ENCODE results near the gene KLHL22. TPM values are rescaled to one million over a fixed set of nuclear protein-coding genes. Genes with fewer than 3 reads are reported as not detected.

KLHL22 gene
- total RNA-seq, 1 experiment from 2014 or later = 20.0 TPM

- Histone ChIP-seq H3K9me2 (ENCODE audit: insufficient read depth) (no peaks in the 10 kb centered on the region), H2AFZ (no peak overlapping the region), H3K4me2 (no peak overlapping the region), H3K4me1 (replicated peaks; ENCODE audit: insufficient read depth) (no peaks in the 10 kb centered on the region), H4K20me1 (ENCODE audit: insufficient read depth) (peaks cover 51% of the 10 kb centered on the region), H3K27me3 (ENCODE audit: insufficient read depth, low read depth) (no peaks in the 10 kb centered on the region), H3K36me3 (ENCODE audit: low read depth) (0 out of 2 replicates have a peak, but pooled peaks cover under 1% of the 10 kb centered on the region), H3K9me3 (ENCODE audit: insufficient read depth, low read depth) (no peaks in the 10 kb centered on the region), H3K79me2 (ENCODE audit: low read depth) (peaks cover 92% of the 10 kb centered on the region), H3K27ac (no peak overlapping the region), H3F3A (ENCODE audit: insufficient read depth, low read depth) (no peaks in the 10 kb centered on the region), H3K4me3 (no peak overlapping the region)
- BruUV-seq (replicated peaks) = no TSS peak
- ChIA-PET POLR2A (ENCODE audit: unreplicated experiment) (no interaction called here), CTCF (no interaction called here)
- no peak for TF ChIP-seq CTCF (conservative IDR thresholded peaks at IDR 0.05)
- TF ChIP-seq EZH2 (IDR thresholded peaks at IDR 0.05; ENCODE audit: low read depth) = no peak
- intact Hi-C loops (cut with micrococcal nuclease; ENCODE audit: unreplicated experiment) = no loop called here
- no peak for DNase-seq
These were observed 24.0 kb upstream of the KLHL22 start for GRCh38 chr22:20519558-20519957.

DNA sequence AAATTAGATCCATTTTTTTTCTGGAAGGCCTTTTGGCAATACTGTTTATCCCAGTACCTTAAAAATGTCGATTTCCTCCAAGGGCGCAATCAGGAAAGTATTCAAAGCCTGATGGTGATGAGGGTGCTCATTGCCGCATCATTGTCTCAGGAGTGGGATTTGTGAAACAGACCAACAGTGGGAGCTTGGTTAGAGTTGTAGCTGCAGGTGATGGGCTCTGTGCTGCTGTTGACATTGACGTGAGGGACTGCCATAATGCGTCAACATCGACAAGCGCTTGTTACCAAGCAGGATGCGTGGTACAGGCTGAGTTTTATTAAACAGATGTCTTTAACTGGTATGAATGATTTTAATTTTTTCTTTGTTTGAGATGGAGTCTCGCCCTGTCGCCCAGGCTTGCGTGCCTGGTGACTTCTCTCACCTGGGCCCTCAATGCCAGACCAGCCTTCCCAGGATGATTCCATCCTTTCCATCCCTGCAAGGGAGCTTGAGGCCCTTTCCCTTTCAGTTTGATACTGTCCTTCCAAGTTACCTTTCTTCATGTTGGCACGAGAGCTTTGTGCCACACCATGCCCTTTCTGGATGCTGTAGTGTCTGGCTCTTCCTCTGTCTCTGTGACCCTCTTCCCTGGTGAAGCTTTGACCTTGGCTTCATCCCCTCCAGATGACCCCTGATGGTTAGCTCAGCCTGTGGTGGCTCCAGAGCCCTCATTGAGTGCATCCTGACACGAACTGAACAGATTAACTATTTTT is 22.4 kb upstream of the KLHL22 start:
- H3K4me1 ChIP-seq (replicated peaks; ENCODE audit: insufficient read depth) = no peaks in the 10 kb centered on the region
- no peak for DNase-seq
- peaks cover 94% of the 10 kb centered on the region for H3K79me2 ChIP-seq (ENCODE audit: low read depth)
- ChIA-PET POLR2A (ENCODE audit: unreplicated experiment) (interaction anchor here (0.7 kb wide), 1 partner anchor 115 kb away, joined by 40 read pairs; no protein-coding TSS in a partner anchor), CTCF (no interaction called here)
- intact Hi-C loops (cut with micrococcal nuclease; ENCODE audit: unreplicated experiment) = no loop called here
- peaks cover 61% of the 10 kb centered on the region for H4K20me1 ChIP-seq (ENCODE audit: insufficient read depth)
- no peak for TF ChIP-seq EZH2 (IDR thresholded peaks at IDR 0.05; ENCODE audit: low read depth)
- TF ChIP-seq CTCF (conservative IDR thresholded peaks at IDR 0.05) = no peak
- H3K9me2 ChIP-seq (ENCODE audit: insufficient read depth) = no peaks in the 10 kb centered on the region
- H3K36me3 ChIP-seq (ENCODE audit: low read depth) = 0 out of 2 replicates have a peak, but pooled peaks cover 8% of the 10 kb centered on the region
- no peaks in the 10 kb centered on the region; the same call in 1 of the 2 replicates for H3F3A ChIP-seq (ENCODE audit: insufficient read depth, low read depth)
- H2AFZ ChIP-seq = no peak overlapping the region
- no peaks in the 10 kb centered on the region for H3K9me3 ChIP-seq (ENCODE audit: insufficient read depth, low read depth)
- H3K27ac ChIP-seq = no peak overlapping the region
- H3K4me2 ChIP-seq = no peak overlapping the region
- no peaks in the 10 kb centered on the region for H3K27me3 ChIP-seq (ENCODE audit: insufficient read depth, low read depth)
- no peak overlapping the region for H3K4me3 ChIP-seq
- no TSS peak for BruUV-seq (replicated peaks)

DNA sequence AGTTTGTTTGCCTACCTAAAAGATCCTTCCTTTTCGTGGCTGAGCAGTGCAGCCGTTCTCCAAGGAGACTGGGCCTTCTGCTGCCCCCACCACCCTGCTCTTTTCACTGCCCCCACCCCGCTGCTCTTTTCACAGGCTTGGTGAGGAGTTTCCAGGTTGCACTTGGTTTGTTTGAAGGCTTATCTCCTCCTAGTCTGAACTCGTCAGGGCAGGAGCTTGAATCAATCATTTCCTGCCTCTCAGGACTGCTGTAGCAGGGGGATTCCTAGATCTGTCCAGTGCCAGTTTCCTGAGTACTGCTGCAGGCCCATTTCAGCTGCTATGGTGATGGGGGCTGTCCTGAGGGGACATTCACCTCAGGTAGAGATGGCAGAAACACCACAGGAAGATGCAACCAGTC is 21.8 kb upstream of the KLHL22 start:
- H3K4me2 ChIP-seq = no peak overlapping the region
- no TSS peak for BruUV-seq (replicated peaks)
- DNase-seq = no peak
- H3K79me2 ChIP-seq (ENCODE audit: low read depth) = peaks cover 95% of the 10 kb centered on the region
- H2AFZ ChIP-seq = no peak overlapping the region
- no peaks in the 10 kb centered on the region for H3K27me3 ChIP-seq (ENCODE audit: insufficient read depth, low read depth)
- intact Hi-C loops (cut with micrococcal nuclease; ENCODE audit: unreplicated experiment) = no loop called here
- no peak overlapping the region for H3K4me3 ChIP-seq
- 0 out of 2 replicates have a peak, but pooled peaks cover 8% of the 10 kb centered on the region for H3K36me3 ChIP-seq (ENCODE audit: low read depth)
- no peaks in the 10 kb centered on the region for H3K9me3 ChIP-seq (ENCODE audit: insufficient read depth, low read depth)
- ChIA-PET CTCF (no interaction called here), POLR2A (ENCODE audit: unreplicated experiment) (interaction anchor here (0.7 kb wide), 1 partner anchor 114 kb away, joined by 40 read pairs; no protein-coding TSS in a partner anchor)
- no peaks in the 10 kb centered on the region; the same call in 1 of the 2 replicates for H3F3A ChIP-seq (ENCODE audit: insufficient read depth, low read depth)
- H4K20me1 ChIP-seq (ENCODE audit: insufficient read depth) = peaks cover 61% of the 10 kb centered on the region
- no peak overlapping the region for H3K27ac ChIP-seq
- H3K4me1 ChIP-seq (replicated peaks; ENCODE audit: insufficient read depth) = no peaks in the 10 kb centered on the region
- H3K9me2 ChIP-seq (ENCODE audit: insufficient read depth) = no peaks in the 10 kb centered on the region
- TF ChIP-seq CTCF (conservative IDR thresholded peaks at IDR 0.05) (no peak), EZH2 (IDR thresholded peaks at IDR 0.05; ENCODE audit: low read depth) (no peak)

Data from PC-9 (cell line).